SU-DHL-6 (cell line): ENCODE results near the gene LINGO3.

ENCODE experiments used
- H2AFZ ChIP-seq: fragments of 200-600 bp; sonication (generic); 2 replicates; pipeline ENCODE4 v1.6.1; 2014; ENCODE audit warnings: low read depth, mild to moderate bottlenecking, moderate library complexity, mixed read lengths, antibody characterized with exemption, low read length; ENCODE audit not compliant: severe bottlenecking
- H3F3A ChIP-seq: fragments of 200-600 bp; shearing (Covaris generic); 2 replicates; pipeline ENCODE4 v1.6.0; 2016; ENCODE audit warnings: antibody characterized with exemption, mild to moderate bottlenecking; ENCODE audit not compliant: insufficient read depth
- H3K27ac ChIP-seq: fragments of 200-600 bp; sonication (generic); 2 replicates; pipeline ENCODE4 v1.5.1; 2016; ENCODE audit warnings: low read depth, mild to moderate bottlenecking, low read length, moderate library complexity, mixed read lengths
- H3K27me3 ChIP-seq: fragments of 200-600 bp; sonication (generic), shearing (Covaris generic); 2 replicates; pipeline ENCODE4 v1.6.0; 2014; ENCODE audit warnings: mild to moderate bottlenecking, low read length
- H3K36me3 ChIP-seq: fragments of 200-600 bp; sonication (generic); 2 replicates; pipeline ENCODE4 v1.6.1; 2014; ENCODE audit warnings: mild to moderate bottlenecking, low read length, mixed read lengths
- H3K4me2 ChIP-seq: fragments of 300-600, 200-600 bp; shearing (Covaris generic), sonication (generic); 2 replicates; pipeline ENCODE4 v1.6.0; 2014; ENCODE audit warnings: low read length, low read depth, mild to moderate bottlenecking; ENCODE audit not compliant: poor library complexity, severe bottlenecking
- H3K4me3 ChIP-seq: fragments of 200-600 bp; sonication (generic); 2 replicates; pipeline ENCODE4 v1.5.1; 2014; ENCODE audit warnings: antibody characterized with exemption, low read length, mild to moderate bottlenecking, mixed read lengths; ENCODE audit not compliant: insufficient read depth, poor library complexity, severe bottlenecking
- H3K79me2 ChIP-seq: fragments of 200-600 bp; sonication (generic); 2 replicates; pipeline ENCODE4 v1.6.1; 2014; ENCODE audit warnings: mild to moderate bottlenecking, low read length, moderate library complexity; ENCODE audit not compliant: insufficient read depth
- H3K9ac ChIP-seq: fragments of 200-600 bp; sonication (generic); 2 replicates; pipeline ENCODE4 v1.7.0; 2014; ENCODE audit warnings: mild to moderate bottlenecking, low read length
- H3K9me2 ChIP-seq: fragments of 200-600 bp; sonication (generic); replicated peaks from 2 replicates; pipeline ENCODE4 v1.6.1; 2014; ENCODE audit warnings: low read length; ENCODE audit not compliant: insufficient read depth
- H3K9me3 ChIP-seq: fragments of 200-600 bp; sonication (generic); 2 replicates; pipeline ENCODE4 v1.6.1; 2014; ENCODE audit warnings: low read length, mixed read lengths; ENCODE audit not compliant: insufficient read depth
- H4K20me1 ChIP-seq: fragments of 200-600 bp; sonication (generic); 2 replicates; pipeline ENCODE4 v1.6.1; 2014; ENCODE audit warnings: low read depth, mild to moderate bottlenecking, antibody characterized with exemption, low read length, moderate library complexity, mixed read lengths
- EZH2phosphoT487 ChIP-seq: fragments of 200-600 bp; sonication (generic), shearing (Covaris generic); conservative IDR thresholded peaks from 2 replicates; pipeline ENCODE4 v1.6.1; 2018; ENCODE audit warnings: mild to moderate bottlenecking, antibody characterized with exemption, low read length, moderate library complexity, mixed read lengths
- TF ChIP-seq, protein P1 (sequence below): fragments of 200-600 bp; sonication (generic); IDR thresholded peaks from one replicate; pipeline ENCODE4 v1.5.1; 2017; ENCODE audit warnings: antibody characterized with exemption, mild to moderate bottlenecking, low read length, moderate library complexity; ENCODE audit not compliant: insufficient read depth, poor library complexity, severe bottlenecking

The LINGO3 gene

DNA sequence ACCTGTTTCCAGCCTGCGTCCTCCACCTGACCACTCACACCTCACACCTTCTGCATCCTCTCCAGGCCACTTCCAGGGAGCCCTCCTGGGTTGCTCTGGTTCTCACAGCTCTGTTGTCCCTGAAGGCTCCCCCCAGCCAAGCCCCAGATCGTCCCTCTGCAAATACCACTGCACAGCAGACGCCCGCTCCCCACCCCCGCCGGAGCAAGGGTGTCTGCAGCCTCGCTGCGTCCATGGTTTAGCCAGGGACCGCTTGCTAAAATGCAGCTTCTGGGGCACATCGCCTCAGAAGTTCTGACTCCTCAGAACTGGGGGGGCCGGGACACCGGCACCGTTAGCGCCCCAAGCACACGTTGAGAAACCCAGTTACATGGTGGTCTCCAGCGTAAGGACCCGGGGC lies 983 bp downstream of the LINGO3 start:
- Histone ChIP-seq H2AFZ (no peak overlapping the region), H3K4me2 (no peak overlapping the region), H3K9ac (no peak overlapping the region), H3K9me2 (no peaks in the 10 kb centered on the region), H3K79me2 (no peaks in the 10 kb centered on the region), H3K4me3 (no peak overlapping the region), H3F3A (no peaks in the 10 kb centered on the region), H3K27ac (no peak overlapping the region), H3K9me3 (no peaks in the 10 kb centered on the region), H3K27me3 (no peaks in the 10 kb centered on the region), H3K36me3 (no peaks in the 10 kb centered on the region), H4K20me1 (no peaks in the 10 kb centered on the region)
- TF ChIP-seq EZH2phosphoT487: no peak
- TF ChIP-seq, protein P1, sequence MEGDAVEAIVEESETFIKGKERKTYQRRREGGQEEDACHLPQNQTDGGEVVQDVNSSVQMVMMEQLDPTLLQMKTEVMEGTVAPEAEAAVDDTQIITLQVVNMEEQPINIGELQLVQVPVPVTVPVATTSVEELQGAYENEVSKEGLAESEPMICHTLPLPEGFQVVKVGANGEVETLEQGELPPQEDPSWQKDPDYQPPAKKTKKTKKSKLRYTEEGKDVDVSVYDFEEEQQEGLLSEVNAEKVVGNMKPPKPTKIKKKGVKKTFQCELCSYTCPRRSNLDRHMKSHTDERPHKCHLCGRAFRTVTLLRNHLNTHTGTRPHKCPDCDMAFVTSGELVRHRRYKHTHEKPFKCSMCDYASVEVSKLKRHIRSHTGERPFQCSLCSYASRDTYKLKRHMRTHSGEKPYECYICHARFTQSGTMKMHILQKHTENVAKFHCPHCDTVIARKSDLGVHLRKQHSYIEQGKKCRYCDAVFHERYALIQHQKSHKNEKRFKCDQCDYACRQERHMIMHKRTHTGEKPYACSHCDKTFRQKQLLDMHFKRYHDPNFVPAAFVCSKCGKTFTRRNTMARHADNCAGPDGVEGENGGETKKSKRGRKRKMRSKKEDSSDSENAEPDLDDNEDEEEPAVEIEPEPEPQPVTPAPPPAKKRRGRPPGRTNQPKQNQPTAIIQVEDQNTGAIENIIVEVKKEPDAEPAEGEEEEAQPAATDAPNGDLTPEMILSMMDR: no peak

DNA sequence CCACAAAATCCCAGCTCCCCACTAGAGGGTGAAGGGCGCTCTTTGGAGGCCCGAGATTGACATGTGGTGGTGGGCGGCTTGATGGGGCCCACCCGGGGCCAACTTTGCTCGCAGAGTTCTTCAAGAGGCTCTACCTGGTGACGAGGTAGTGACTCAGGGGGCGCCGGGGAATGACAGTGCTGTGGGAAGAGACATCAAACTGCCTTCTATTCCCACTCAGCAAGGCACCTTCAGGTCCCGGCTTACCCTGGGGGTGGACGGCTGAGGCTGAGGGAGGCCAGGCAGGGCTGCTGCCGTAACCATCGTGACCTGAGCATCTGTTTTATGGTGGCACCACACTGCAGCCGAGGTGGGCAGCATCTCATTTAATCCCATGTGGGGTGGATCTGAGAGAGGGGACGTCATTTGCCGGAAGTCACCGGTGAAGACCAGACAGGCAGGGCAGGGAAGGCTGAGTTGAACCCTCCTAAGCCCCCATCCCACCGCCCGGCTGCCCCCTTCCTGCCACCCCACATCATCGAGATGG lies 1.6 kb downstream of the LINGO3 start:
- no peak overlapping the region for H2AFZ ChIP-seq
- TF ChIP-seq, protein P1: no peak
- no peak for TF ChIP-seq EZH2phosphoT487
- no peaks in the 10 kb centered on the region for H3K79me2 ChIP-seq
- no peak overlapping the region for H3K4me3 ChIP-seq
- H3K9me2 ChIP-seq: no peaks in the 10 kb centered on the region
- no peak overlapping the region for H3K4me2 ChIP-seq
- no peak overlapping the region for H3K27ac ChIP-seq
- H3K9me3 ChIP-seq: no peaks in the 10 kb centered on the region
- H3F3A ChIP-seq: no peaks in the 10 kb centered on the region
- H3K9ac ChIP-seq: no peak overlapping the region
- no peaks in the 10 kb centered on the region for H4K20me1 ChIP-seq
- no peaks in the 10 kb centered on the region for H3K27me3 ChIP-seq
- H3K36me3 ChIP-seq: no peaks in the 10 kb centered on the region

DNA sequence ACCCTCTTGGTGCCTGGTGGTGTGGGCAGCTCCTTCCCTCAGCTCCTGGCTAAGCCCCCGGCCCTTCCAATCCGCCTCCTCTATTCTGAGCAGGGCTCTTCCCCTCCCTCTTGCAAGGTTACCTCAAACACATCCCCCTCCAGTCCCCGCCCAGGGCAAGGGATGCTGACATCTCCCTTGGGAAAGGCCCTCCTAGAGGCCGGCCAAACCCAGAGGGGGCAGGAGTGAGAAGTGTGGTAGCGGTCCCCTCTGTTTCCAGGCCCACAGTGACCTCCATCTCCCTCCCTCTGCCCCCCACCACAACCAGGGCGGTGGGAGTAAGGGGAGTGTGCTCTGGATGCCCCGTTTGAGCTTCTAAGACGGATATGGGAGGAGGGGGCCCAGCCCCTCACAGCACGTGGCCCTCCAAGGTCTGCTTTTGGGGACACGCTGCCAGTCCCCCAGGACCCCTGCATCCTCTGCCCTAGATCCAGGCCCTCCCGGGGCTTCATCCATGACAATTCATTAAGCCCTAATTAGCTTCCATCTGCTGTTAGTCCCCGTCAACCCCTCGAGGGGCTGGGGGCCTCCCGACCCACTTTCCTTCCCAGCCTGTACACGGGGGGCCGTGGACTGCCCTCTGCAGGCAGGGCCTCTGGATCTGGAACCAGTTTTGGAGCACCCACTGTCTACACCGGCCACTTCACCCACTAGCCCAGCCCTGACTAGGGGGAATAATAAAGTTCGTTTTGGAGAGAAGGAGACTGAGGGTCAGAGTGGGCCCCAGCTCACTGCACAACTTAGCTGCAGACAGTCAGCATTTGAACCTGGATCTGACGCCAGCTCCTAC lies 2.3 kb downstream of the LINGO3 start:
- no peak overlapping the region for H3K27ac ChIP-seq
- no peaks in the 10 kb centered on the region for H3K79me2 ChIP-seq
- H3K9me3 ChIP-seq: no peaks in the 10 kb centered on the region
- TF ChIP-seq EZH2phosphoT487: no peak
- TF ChIP-seq, protein P1: no peak
- no peaks in the 10 kb centered on the region for H3F3A ChIP-seq
- no peak overlapping the region for H3K4me3 ChIP-seq
- no peak overlapping the region for H3K4me2 ChIP-seq
- no peak overlapping the region for H2AFZ ChIP-seq
- H3K36me3 ChIP-seq: no peaks in the 10 kb centered on the region
- H4K20me1 ChIP-seq: no peaks in the 10 kb centered on the region
- no peaks in the 10 kb centered on the region for H3K9me2 ChIP-seq
- H3K9ac ChIP-seq: no peak overlapping the region
- H3K27me3 ChIP-seq: no peaks in the 10 kb centered on the region
